Transverse colon (tissue), 4 donors: ENCODE data around the gene TLE5. TPM values are rescaled to one million over a fixed set of nuclear protein-coding genes. Genes with fewer than 3 reads are reported as not detected.

Experiments used
- DNase-seq: peaks from one replicate; pipeline ENCODE4 v3.0.0-alpha.2; 2019
- H3K27ac ChIP-seq, 4 donors: fragments of 200-600 bp; sonication (generic); 2 replicates each; pipeline ENCODE4 v1.5.1; 2016 to 2018; ENCODE audit warnings: inconsistent platforms in 4 of 4
- H3K27me3 ChIP-seq: fragments of 200-600 bp; sonication (generic); 2 replicates; pipeline ENCODE4 v1.5.1; 2017; ENCODE audit warnings: inconsistent platforms
- H3K36me3 ChIP-seq, 4 donors: fragments of 200-600 bp; sonication (generic); 2 replicates each; pipeline ENCODE4 v1.5.1; 2017 to 2019; ENCODE audit warnings: inconsistent platforms in 4 of 4
- H3K4me1 ChIP-seq, 4 donors: fragments of 200-600 bp; sonication (generic); 2 replicates each; pipeline ENCODE4 v1.5.1; 2017 to 2020; ENCODE audit warnings: inconsistent platforms in 4 of 4
- H3K4me3 ChIP-seq, 4 donors: fragments of 200-600 bp; sonication (generic); 1 replicate in 1 of 4; 2 replicates in 3 of 4; pipeline versions ENCODE4 v1.5.1 to v1.6.1; 2017 to 2019; ENCODE audit warnings: inconsistent platforms in 4 of 4
- H3K9me3 ChIP-seq, 2 donors: fragments of 200-600 bp; sonication (generic); 2 replicates each; pipeline ENCODE4 v1.5.1; 2017 to 2019; ENCODE audit warnings: inconsistent platforms in 2 of 2
- EP300 ChIP-seq: sonication (generic); formaldehyde crosslinking; IDR thresholded peaks from one replicate; pipeline ENCODE4 v1.6.1; 2017; ENCODE audit warnings: antibody characterized with exemption, low read depth
- POLR2A ChIP-seq: fragments of 450-650 bp; IDR thresholded peaks from one replicate; pipeline ENCODE4 v1.6.1; 2016; ENCODE audit warnings: antibody characterized with exemption, mild to moderate bottlenecking, moderate library complexity
- POLR2AphosphoS5 ChIP-seq, 3 donors: sonication (generic); formaldehyde crosslinking; IDR thresholded peaks; one replicate each; pipeline ENCODE4 v1.6.1; 2016; ENCODE audit warnings: antibody characterized with exemption in 3 of 3
- WGBS, 2 donors: methylation state at CpG; one replicate each; pipeline ENCODE4 v1.1.5; 2018; ENCODE audit warnings: low coverage in 1 of 2; 5-methylcytosine and 5-hydroxymethylcytosine counted together
- in situ Hi-C, 4 donors: fragments of 200-750 bp; cut with MboI; loops; one replicate each; pipeline versions ENCODE4 v1.15.0 to v1.15.1; 2017; ENCODE audit warnings: low sequenced_read_pairs in 3 of 4, low pct_ligation_motif_present in 1 of 4, low pct_unique_long_range_greater_than_20kb in 1 of 4
- intact Hi-C: fragments of 100-400 bp; cut with DNase I; formaldehyde crosslinking; loops from one replicate; pipeline ENCODE4 v1.15.1; 2023; ENCODE audit warnings: low total_unique reads
- total RNA-seq, 4 donors: library from RNA; depleted of rRNA; stranded (reverse); fragments of >200 nt; gene quantifications; one replicate each; pipeline ENCODE4 v1.1.0, GENCODE V29; 2016
- TF ChIP-seq, protein P1 (sequence below), 5 experiments: fragments of 200-600 bp in 3 of 5; fragments of 450-650 bp in 2 of 5; sonication (generic) in 3 of 5; IDR thresholded peaks; 1 replicate in 2 of 5; 2 replicates in 3 of 5; pipeline ENCODE4 v1.5.1; 2016 to 2017; ENCODE audit warnings: antibody characterized with exemption in 5 of 5, inconsistent platforms in 3 of 5, mild to moderate bottlenecking in 2 of 5, moderate library complexity in 1 of 5

TLE5 gene
- total RNA-seq, 4 donors from 2014 or later = 307 to 561 (median 400) TPM

DNA sequence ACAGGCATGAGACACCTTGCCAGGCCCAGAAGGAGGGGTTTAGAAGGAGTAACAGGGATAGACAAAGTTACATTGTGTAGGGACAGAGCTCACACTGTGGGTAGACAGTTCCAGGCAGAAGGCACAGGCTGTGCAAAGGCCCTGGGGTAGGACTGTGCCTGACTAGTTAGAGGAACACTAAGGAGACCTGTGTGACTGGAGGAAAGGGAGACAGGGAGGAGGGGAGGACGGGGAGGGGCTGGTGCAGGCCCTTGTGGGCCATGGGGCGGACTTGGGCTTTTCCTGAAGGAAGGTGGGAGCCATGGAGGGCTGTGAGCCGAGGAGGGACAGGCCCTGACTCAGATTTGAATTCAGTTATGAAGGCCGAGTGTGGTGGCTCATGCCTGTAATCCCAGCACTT is 17.3 kb upstream of the TLE5 start:
- WGBS, 2 donors = 72% methylated on average over 4 of the region's 4 CpGs; no CpG with 5 or more reads in 1 of the 2 donors
- H3K27me3 ChIP-seq = no peaks in the 10 kb centered on the region
- no peaks in the 10 kb centered on the region for H3K9me3 ChIP-seq
- H3K36me3 ChIP-seq = no peaks in the 10 kb centered on the region
- H3K4me1 ChIP-seq = peaks cover 0 to 38% (median 21%) of the 10 kb centered on the region in 4 donors
- H3K27ac ChIP-seq = peak overlapping the region; percentile 63 to 78 (median 69)
- no peak for DNase-seq
- intact Hi-C loops (no loop called here), in situ Hi-C loops (loop anchor here in 2 of 4 donors (10.0 to 25.0 kb wide), 2 partner anchors 117 to 125 kb away; no protein-coding TSS in a partner anchor)
- no peak overlapping the region for H3K4me3 ChIP-seq
- TF ChIP-seq EP300 (no peak), POLR2AphosphoS5 (IDR thresholded peaks at IDR 0.05) (no peak), POLR2A (no peak)
- TF ChIP-seq, protein P1, sequence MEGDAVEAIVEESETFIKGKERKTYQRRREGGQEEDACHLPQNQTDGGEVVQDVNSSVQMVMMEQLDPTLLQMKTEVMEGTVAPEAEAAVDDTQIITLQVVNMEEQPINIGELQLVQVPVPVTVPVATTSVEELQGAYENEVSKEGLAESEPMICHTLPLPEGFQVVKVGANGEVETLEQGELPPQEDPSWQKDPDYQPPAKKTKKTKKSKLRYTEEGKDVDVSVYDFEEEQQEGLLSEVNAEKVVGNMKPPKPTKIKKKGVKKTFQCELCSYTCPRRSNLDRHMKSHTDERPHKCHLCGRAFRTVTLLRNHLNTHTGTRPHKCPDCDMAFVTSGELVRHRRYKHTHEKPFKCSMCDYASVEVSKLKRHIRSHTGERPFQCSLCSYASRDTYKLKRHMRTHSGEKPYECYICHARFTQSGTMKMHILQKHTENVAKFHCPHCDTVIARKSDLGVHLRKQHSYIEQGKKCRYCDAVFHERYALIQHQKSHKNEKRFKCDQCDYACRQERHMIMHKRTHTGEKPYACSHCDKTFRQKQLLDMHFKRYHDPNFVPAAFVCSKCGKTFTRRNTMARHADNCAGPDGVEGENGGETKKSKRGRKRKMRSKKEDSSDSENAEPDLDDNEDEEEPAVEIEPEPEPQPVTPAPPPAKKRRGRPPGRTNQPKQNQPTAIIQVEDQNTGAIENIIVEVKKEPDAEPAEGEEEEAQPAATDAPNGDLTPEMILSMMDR (IDR thresholded peaks at IDR 0.05) = no peak

DNA sequence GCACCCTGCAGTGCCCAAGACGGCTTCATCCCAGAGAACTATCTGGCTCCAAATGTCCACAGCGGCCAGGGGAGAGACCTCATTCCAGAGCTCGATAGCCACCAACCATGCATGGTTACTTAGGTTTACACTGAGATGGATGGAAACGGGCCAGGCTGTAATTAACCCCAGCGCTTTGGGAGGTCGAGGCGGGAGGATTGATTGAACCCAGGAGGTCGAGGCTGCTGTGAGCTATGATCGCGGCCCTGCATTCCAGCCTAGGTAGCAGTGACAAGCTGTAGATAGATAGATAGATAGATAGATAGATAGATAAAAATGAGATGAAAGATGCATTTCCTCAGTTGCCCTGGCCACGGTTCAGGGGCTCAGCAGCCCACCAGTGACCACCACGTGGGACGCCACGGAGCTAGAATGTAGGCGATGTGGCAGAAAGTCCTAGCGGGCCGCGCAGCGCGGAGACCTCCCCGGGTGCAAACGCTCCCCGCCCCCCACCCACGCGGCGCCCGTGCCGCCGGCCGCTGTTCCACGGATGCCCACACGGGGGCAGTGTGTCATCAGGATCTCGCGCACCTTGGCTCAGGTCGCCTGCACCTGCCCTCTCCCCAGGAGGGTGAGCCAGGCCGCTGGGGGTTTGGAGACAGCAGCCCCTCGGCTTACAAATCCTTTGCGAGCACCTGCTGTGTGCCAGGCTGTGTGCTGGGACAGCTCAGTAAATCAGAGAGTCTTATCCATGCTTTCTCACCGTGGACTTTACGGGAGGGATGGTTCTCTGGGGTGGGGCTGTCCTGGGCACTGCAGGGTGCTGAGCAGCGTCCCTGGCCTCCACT is 13.5 kb upstream of the TLE5 start:
- H3K36me3 ChIP-seq = no peaks in the 10 kb centered on the region
- peaks cover 0 to 19% (median 14%) of the 10 kb centered on the region in 4 donors for H3K4me1 ChIP-seq
- no peak overlapping the region for H3K4me3 ChIP-seq
- H3K27ac ChIP-seq = no peak overlapping the region
- no peaks in the 10 kb centered on the region for H3K9me3 ChIP-seq
- in situ Hi-C loops (loop anchor here in 2 of 4 donors (10.0 to 25.0 kb wide), 2 partner anchors 114 to 121 kb away; no protein-coding TSS in a partner anchor), intact Hi-C loops (loop anchor here (2.0 kb wide), 1 partner anchor 29 kb away; no protein-coding TSS in a partner anchor)
- DNase-seq = peak; percentile 75
- WGBS, 2 donors = 9 to 23% methylated on average over 11 to 40 of the region's 41 CpGs
- TF ChIP-seq, protein P1 (IDR thresholded peaks at IDR 0.05) = peak; percentile 97 to 98 (median 98)
- no peak for TF ChIP-seq EP300
- no peaks in the 10 kb centered on the region for H3K27me3 ChIP-seq

DNA sequence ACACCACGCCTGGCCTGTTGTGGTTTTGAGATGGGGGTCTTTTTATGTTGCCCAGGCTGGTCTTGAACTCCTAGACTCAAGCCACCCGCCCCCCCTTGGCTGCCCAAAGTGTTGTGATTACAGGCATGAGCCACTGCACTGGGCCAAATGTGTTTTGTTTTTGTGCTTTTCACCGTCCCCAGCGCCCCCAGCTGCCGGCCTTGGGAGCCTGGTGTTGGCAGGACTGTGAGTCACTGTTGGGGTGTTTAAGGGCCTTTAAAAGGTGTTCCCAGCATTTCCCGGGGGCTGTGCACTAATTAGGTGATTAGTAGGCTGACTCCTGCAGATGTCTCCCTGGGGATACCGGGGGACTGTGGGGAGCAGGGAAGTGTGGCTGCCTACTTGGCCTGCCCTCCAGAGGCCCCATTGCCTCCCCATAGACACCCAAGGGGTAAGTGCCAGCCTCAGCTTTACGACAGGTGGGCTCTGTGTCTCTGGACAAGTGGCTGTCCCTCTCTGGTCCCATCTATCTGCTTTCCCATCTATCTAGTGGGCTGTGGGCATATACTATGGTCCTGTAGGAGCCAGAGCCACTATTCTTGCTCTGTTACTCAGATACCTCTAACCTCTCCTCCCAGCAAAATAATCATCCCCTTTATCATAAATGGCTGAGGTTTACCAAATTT is 11.8 kb upstream of the TLE5 start:
- Histone ChIP-seq H3K27ac (no peak overlapping the region), H3K4me1 (peaks cover 0 to 9% (median 9%) of the 10 kb centered on the region in 4 donors), H3K36me3 (no peaks in the 10 kb centered on the region), H3K9me3 (no peaks in the 10 kb centered on the region), H3K4me3 (no peak overlapping the region), H3K27me3 (no peaks in the 10 kb centered on the region)
- intact Hi-C loops (loop anchor here (2.0 kb wide), 1 partner anchor 31 kb away; no protein-coding TSS in a partner anchor), in situ Hi-C loops (loop anchor here in 1 of 4 donors (10.0 kb wide), 1 partner anchor 119 kb away; no protein-coding TSS in a partner anchor)
- peak; percentile 28 for DNase-seq
- WGBS, 2 donors = 61% methylated on average over 7 of the region's 8 CpGs; no CpG with 5 or more reads in 1 of the 2 donors
- TF ChIP-seq, protein P1 (IDR thresholded peaks at IDR 0.05) = peak in 2 of 5 experiments; percentile 14 to 25
- TF ChIP-seq POLR2AphosphoS5 (IDR thresholded peaks at IDR 0.05) = no peak

DNA sequence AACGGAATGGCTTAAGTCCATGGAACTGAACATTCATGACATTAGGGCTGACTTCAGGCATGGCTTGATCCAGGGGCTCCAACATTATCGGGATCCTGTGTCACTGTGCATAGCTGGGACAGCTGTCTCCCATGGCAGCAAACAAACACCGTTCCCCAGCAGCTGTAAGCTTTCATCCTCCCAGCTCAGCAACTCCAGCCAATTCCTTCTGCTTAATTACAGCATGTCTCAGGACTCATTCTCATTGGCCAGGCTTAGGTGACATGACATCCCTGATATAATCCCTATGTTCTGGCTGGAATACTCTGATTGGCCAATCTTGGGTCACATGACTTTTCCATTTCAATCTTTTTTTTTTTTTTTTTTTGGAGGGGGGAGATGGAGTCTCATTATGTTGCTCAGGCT is 10.9 kb upstream of the TLE5 start:
- intact Hi-C loops = no loop called here

More for the DNA sequence above, 10.9 kb upstream of the TLE5 start:
- peaks cover 0 to 9% (median 9%) of the 10 kb centered on the region in 4 donors for H3K4me1 ChIP-seq
- no peaks in the 10 kb centered on the region for H3K9me3 ChIP-seq
- no peak overlapping the region for H3K27ac ChIP-seq
- H3K4me3 ChIP-seq = no peak overlapping the region
- TF ChIP-seq, protein P1 (IDR thresholded peaks at IDR 0.05) = no peak
- TF ChIP-seq POLR2A (no peak), EP300 (no peak), POLR2AphosphoS5 (IDR thresholded peaks at IDR 0.05) (peak; percentile 57 to 72 (median 57))
- DNase-seq = peak; percentile 48
- 17 to 27% methylated on average over 2 to 3 of the region's 3 CpGs for WGBS, 2 donors
- no peaks in the 10 kb centered on the region for H3K27me3 ChIP-seq
- in situ Hi-C loops = loop anchor here in 1 of 4 donors (10.0 kb wide), 1 partner anchor 118 kb away; no protein-coding TSS in a partner anchor
- H3K36me3 ChIP-seq = no peaks in the 10 kb centered on the region
